Measurements from ENCODE around the gene OR2T10.
"Not testable (repeated sequence)": the region's sequence is repeated elsewhere in the genome, so short reads cannot be mapped to it uniquely, and the experiment has no call there.

OR2T10 gene

DNA sequence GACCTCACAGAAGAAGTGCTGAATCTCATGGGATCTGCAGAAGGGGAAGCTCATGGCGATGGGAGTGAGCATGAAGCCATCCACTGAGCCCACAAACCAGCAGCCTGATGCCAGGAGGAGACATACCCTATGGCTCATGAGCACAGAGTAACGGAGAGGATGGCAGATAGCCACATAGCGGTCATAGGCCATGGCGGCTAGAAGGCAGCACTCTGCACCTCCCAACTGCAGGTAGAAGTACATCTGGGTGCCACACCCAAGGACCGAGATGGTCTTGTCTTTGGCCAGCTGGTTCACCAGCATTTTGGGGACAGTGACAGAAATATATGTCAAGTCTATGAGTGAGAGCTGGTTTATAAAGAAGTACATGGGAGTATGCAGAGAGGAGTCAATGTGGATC, 4.3 kb downstream of the OR2T10 start:
- DNase-seq (ENCODE audit: low spot score): no peak

DNA sequence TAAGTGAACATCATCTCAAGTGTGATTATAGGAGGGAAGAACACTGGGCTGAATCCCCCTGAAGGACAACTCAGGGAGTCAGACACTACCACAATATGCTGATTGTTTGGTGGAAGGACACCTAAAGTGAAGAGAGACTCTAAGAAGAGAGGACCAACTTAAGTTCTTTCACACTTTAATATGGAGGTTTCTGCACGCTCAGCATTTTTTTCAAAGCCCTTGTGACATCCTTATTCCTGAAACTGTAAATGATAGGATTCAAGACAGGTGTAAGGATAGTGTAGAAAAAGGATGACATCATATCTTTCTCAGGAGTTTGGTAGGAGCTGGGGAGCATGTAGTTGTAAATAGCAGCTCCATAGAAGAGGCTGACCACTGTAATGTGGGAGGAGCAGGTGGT, 4.8 kb downstream of the OR2T10 start:
- DNase-seq (ENCODE audit: low spot score): no peak

DNA sequence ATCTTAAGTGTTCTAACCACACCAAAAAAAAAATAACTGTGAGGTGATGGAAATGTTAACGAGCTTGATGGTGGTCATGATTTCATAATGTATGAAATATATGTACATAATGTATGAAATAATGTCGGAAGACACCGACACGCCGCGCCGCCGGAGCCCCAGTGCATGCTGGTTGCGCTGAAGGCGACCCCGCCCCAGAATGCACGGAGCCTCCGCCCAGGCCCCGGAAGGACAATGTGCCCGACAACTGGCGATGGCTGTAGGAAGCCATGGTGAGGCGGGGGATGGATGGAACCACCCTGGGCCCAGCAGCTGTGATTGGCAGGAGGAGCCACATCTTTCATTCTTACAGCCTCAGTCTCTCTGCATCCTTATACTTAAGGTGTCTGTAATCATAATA, 7.4 kb downstream of the OR2T10 start:
- DNase-seq (ENCODE audit: low spot score): no peak

DNA sequence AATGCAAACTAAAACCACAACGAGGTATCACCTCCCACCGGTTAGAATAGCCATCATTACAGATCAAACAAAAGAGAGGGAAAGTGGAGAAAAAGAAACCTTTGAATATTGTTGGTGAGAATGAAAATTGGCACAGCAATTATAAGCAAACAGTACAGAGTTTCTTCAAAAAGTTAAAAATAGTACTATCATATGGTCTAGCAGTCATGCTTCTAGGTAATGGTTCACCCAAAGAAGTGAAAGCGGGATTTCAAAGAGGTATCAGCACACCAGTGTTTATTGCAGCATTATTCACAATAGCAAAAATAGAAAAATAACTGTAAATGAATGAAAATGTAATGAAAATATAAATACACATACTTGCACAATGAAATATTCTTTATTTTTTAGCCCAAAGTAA, 8.2 kb downstream of the OR2T10 start:
- no peak for DNase-seq (ENCODE audit: low spot score)

DNA sequence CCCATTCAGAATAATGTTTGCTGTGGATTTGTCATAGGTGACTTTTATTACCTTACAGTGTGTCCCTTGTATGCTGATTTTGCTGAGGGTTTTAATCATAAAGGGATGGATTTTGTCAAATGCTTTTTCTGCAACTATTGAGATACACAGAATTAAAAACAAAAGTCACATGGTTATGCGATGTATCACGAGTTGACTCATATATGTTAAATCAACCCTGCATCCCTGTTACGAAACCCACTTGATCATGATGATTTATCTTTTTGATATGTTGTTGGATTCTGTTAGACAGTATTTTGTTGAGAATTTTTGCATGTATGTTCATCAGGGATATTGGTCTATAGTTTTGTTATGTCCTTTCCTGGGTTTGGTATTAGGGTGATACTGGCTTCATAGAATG, 12.2 kb downstream of the OR2T10 start:
- no peak for DNase-seq (ENCODE audit: low spot score)

DNA sequence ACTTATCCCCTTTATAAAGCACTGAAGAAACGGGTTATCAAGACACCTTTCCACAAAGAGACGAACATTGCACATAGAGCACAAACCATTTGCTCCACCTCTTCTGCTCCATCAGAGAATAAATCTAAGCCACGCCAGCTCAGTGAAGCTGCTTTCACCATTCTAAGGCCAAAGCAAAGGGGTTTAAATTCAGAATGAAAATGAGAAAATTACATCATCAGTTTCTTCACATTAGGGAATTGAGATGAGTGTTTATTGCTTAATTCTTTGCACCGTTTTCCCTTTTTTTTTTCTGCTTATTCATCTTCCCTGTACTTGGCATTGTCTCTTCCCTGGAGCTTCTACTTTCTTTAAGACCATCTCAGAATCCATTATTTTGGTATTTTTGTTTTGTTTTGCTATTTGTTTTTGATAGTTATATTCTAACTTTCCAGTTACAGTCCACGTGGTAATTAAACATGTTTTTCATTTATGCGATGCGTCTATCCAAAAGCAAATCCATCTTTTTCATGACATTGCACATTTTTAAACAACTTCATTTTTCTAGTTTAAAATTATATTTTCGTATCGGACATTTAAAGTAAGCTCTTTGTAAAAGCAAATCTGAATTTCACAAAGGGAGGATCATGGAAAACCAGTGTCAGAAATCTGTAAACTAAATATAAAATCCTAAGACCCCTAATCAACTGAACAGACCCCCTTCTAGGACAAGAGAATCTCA, 21.1 kb downstream of the OR2T10 start:
- no peak for DNase-seq (ENCODE audit: low spot score)

DNA sequence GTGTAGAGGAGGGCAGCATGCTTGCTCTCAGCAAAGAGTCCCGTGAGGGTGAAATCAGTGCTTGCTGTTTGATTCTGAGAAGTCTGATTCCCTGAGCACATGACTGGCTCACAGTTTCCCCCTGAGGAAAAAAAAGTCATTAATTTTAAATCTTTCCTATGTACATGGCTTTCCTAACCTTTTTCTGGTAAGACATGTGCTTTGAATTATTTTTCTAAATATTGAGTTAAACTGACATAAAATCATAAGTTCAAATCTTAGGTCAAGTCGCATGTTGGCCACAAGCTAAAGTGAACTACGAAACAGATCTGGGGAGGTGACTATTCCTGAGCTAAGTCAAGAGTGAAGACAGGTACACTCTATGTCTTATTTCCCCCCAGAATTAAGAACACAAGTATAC, 22.8 kb downstream of the OR2T10 start, which contains the start of gene OR2T34:
OR2T34 (minus strand) TSS at position 101 of the 400 bp plus-strand sequence; CDS start at position 101, 0 bp downstream.
- DNase-seq (ENCODE audit: low spot score): not testable (repeated sequence)

DNA sequence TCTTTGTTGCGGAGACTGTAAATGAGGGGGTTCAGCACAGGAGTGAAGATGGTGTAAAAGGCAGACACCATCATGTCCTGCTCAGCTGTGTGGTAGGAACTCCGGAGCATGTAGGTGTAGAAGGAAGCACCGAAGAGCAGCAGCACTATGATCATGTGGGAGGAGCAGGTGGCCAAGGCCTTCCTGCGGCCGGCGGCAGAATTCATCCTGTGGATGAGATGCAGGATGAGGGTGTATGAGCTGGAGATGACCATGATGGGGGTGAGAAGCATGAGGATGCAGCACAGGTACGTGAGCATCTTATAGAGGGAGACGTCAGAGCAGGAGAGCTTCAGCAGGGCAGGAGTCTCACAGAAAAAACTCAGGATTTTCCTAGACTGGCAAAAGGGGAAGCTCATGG, 23.6 kb downstream of the OR2T10 start:
- DNase-seq (ENCODE audit: low spot score): not testable (repeated sequence)

DNA sequence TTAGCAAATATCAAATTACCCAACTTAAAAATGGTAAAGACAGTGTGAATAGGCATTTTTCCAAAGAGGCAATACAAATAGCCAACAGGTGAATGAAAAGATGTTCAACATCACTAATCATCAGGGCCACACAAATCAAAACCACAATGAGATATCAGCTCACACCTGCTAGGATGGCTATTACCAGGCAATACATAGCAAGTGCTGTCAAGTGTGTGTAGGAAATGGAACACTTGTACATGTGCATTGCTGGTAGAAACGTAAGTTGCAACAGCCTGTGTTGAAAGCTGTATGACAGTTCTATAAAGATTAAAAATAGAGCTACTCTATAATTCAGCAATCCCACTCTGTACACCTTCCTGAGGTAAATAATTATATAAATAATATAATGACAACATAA, 25.5 kb downstream of the OR2T10 start:
- not testable (repeated sequence) for DNase-seq (ENCODE audit: low spot score)

DNA sequence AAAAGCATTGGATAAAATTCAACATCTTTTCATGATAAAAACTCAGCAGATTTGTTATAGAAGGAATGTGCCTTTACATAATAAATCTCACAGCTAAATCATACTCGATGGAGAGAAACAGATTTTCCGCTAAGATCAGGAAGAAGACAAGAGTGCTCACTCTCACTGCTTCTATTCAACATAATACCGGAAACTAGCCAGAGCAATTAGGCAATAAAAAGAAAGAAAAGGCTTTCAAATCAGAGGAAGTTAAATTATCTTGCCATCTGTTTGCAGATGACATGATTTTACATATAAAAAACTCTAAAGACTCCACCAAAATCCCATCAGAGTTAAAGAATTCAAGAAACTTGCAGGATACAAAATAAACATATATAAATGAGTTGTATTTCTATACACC, 26.7 kb downstream of the OR2T10 start:
- DNase-seq (ENCODE audit: low spot score): not testable (repeated sequence)

DNA sequence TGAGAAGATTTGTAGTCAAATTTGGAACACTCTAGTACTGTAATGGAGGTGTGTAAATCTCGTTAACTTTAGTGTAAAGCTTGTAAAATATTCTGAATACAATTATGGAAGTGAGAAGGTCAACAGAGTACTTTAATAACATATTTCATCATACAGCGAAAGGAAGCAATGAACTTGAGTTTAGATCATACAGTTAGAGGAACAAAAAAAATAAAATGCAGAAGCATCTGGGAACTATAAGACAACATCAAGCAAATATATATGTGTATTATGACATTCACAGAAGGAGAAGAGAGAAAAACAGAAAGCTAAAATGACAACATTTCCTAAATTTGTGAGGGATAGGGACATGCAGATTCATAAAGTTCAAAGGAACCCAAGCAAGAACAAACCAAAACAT, 28.5 kb downstream of the OR2T10 start:
- not testable (repeated sequence) for DNase-seq (ENCODE audit: low spot score)

DNA sequence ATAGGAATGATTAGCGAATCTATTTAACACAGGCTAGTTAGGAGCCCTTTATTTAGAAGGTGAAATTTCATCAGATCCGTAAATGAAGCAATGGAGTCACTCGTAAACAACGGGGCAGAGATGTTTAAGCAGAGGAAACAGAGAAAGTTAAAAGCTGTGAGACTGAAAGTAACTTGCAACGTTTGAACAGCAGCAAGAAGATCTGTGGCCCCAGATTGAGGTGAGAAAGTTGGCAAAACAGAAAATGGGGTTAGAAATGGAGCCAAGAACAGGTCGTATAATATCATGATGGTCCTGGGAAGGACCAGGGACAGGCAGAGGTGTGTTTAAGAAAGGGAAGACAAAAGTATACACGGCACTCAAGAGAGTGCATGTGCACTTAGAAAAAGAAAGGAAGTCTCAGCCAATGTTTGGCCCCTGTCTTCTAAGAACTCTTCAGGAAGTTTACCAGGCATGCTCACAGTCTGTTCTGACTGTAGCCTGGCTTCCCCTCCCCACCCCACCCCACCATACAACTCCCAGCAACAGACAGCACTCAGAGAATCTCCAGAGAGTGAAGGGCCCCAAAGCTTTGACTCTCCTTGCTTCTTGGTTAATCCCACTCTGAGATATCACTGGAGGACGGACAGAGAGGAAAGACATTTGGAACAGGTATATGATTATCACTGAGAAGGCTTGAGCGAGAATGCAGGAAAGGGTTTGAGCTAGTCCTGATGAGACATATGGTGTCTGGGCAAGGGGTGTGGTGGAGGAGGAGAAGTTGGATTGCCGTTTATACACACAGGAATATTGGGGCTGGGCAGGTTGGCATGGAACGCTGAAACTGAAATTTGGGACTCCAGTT, 31.7 kb downstream of the OR2T10 start:
- DNase-seq (ENCODE audit: low spot score): not testable (repeated sequence)

DNA sequence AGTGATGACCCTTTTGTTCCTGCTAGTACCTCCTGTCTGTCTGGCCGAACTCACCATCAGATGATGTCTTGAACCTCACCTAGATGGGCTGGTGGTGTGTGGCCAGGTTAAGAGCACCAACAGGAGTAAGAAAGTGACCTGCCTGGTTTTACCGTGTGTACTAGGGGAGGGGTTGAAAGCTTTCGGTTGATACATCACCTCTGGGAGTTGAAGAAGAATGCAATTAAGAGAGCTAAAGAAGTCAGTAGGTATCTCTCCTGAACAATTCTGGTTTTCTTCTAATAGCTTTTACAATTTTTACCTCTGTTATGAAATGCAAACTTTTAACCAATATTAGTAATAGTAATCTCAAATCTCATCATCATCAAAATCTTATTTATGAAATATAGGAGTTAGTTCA, 34.8 kb downstream of the OR2T10 start, which contains the start of gene OR2T29:
OR2T29 (minus strand) TSS at position 101 of the 400 bp plus-strand sequence. CDS start 3,281 bp downstream, outside the sequence.
- not testable (repeated sequence) for DNase-seq (ENCODE audit: low spot score)

DNA sequence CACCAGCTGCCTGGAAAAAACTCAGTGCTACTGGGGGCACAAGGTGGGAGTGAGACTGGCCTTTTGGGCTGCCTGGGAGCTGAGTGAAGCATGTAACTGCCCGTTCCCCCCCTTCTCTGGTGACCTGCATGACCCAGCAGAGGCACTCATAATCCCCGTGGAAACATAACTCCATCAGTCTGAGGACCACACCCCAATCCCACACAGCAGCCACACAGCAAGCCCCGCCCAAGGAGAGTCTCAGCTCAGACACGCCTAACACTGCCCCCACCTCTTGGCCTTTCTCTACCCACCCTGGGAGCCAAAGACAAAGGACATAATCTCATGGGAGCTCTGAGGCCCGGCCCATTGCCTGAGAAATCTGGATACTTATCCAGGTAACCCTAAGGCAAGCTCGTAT, 46.5 kb downstream of the OR2T10 start:
- not testable (repeated sequence) for DNase-seq (ENCODE audit: low spot score)

DNA sequence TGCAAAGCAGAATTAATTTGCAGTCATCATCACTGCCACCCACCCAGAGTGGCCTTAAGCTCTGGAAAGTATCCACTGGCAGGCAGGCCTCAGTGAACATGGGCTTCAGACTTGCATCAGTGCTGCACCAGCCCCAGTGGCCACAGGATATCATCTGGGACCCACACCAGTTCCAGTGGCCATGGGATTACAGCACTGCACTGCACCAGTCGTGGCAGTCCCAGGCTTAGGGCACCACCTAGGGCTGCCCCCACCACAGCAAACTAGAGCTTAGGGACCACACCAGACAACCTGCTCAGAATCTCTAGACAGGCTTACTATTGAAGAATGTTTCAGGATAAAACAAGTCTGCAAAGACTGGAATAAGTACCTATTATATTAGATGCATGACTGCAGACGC, 50.1 kb downstream of the OR2T10 start:
- not testable (repeated sequence) for DNase-seq (ENCODE audit: low spot score)
